ENCODE results near the gene SAMD11.

The SAMD11 gene

DNA sequence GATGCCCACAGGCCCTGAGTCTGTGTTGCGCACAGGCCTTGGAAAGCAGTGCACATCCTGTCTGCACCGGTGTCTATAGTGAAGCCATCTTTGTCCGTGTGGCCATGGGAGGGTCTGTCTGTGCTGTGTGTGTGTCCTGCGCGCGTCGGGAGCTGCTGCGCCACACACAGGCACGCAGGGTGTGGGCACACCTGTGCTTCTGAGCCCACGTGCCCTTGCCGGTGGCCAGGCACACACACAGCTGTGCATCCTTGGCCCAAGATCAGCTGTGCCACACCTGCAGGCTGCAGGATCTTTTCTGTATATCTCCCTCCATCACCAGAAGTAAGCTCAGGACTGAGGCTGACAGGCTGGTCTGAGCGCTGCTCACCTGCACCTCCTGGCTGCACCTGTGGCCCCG lies 3.2 kb upstream of the SAMD11 start:
- TF ChIP-seq POLR2A (IDR thresholded peaks at IDR 0.05; ENCODE audit: low read depth, low read length) (no peak), TAF1 (IDR thresholded peaks at IDR 0.05; ENCODE audit: borderline replicate concordance, low read depth, low read length) (no peak), POLR2AphosphoS5 (IDR thresholded peaks at IDR 0.05; ENCODE audit: low read depth, low read length) (no peak)
- DNase-seq (ENCODE audit: insufficient read length) (no peak), FAIRE-seq (no peak)

DNA sequence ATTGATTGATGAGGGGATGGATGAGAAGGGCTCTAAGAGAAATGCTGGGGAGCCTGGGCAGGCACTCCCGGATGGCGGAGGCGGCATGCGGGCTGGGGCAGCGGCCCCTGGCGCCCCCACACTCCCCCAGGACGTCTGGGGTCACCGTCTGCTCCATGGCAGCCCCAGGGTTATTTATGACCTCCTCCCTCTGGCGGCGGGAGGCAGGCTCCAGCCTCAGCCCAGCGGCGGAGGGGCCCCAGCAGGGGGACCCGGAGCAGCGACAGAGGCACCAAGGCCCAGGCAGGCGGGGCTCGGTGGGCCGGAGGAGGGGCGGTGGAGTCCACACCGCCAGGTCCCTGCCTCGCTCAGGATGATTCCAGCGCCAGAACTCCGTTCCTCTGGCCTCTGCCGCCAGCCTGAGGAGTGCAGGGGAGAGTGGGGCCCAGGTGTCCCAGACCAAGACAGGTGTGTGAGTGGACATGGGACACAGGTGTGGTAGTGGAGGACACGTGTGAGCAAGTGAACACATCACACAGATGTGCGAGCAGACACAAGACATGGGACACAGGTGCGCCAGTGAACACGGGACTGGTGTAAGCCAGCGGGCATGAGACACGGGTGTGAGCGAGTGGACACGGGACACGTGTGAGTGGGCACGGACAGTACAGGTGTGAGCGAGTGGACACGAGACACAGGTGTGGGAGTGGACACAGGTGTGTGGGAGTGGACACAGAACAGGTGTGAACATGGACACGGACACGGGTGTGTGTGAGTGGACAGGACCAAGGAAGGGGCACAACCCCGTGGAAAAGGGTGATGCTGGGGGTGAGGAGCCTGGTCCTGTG lies 2.5 kb upstream of the SAMD11 start:
- no peak for FAIRE-seq
- DNase-seq (ENCODE audit: insufficient read length), result no peak
- TF ChIP-seq POLR2A (IDR thresholded peaks at IDR 0.05; ENCODE audit: low read depth, low read length) (no peak), TAF1 (IDR thresholded peaks at IDR 0.05; ENCODE audit: borderline replicate concordance, low read depth, low read length) (no peak), POLR2AphosphoS5 (IDR thresholded peaks at IDR 0.05; ENCODE audit: low read depth, low read length) (no peak)

DNA sequence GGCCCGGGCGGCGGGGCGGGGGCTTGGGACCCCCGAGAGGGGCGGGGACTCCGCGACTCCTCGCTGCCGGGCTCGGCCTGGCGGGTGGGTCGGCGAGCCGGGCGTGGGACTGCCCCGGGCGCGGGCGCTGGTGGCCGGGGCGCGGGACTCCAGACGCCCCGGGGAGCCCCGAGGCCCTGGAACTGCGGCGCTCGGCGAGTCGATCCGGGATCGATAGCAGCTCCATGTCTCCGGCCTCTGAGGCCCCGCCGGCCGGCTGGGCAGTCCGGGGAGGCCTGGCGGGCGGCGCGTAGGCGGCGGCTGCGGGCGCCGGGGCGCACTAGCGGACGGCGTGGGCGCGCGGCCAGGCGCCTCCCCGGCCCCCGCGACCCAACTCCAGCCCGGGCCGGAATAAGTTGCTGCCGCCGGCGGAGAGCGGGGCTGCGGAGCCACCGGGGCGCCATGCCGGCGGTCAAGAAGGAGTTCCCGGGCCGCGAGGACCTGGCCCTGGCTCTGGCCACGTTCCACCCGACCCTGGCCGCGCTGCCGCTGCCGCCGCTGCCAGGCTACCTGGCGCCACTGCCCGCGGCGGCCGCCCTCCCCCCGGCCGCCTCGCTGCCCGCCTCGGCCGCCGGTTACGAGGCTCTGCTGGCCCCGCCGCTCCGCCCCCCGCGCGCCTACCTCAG lies 400 bp downstream of the SAMD11 start:
- no peak for FAIRE-seq
- no peak for DNase-seq (ENCODE audit: insufficient read length)
- TF ChIP-seq POLR2A (IDR thresholded peaks at IDR 0.05; ENCODE audit: low read depth, low read length) (no peak), TAF1 (IDR thresholded peaks at IDR 0.05; ENCODE audit: borderline replicate concordance, low read depth, low read length) (no peak), POLR2AphosphoS5 (IDR thresholded peaks at IDR 0.05; ENCODE audit: low read depth, low read length) (no peak)

- TF ChIP-seq POLR2AphosphoS5 (IDR thresholded peaks at IDR 0.05; ENCODE audit: low read depth, low read length), result no peak
- TF ChIP-seq POLR2A (IDR thresholded peaks at IDR 0.05; ENCODE audit: low read depth, low read length), result no peak
- TF ChIP-seq TAF1 (IDR thresholded peaks at IDR 0.05; ENCODE audit: borderline replicate concordance, low read depth, low read length), result no peak
- FAIRE-seq (no peak), DNase-seq (ENCODE audit: insufficient read length) (no peak)
These were observed 1.2 kb downstream of the SAMD11 start for GRCh38 chr1:924656-925560.

DNA sequence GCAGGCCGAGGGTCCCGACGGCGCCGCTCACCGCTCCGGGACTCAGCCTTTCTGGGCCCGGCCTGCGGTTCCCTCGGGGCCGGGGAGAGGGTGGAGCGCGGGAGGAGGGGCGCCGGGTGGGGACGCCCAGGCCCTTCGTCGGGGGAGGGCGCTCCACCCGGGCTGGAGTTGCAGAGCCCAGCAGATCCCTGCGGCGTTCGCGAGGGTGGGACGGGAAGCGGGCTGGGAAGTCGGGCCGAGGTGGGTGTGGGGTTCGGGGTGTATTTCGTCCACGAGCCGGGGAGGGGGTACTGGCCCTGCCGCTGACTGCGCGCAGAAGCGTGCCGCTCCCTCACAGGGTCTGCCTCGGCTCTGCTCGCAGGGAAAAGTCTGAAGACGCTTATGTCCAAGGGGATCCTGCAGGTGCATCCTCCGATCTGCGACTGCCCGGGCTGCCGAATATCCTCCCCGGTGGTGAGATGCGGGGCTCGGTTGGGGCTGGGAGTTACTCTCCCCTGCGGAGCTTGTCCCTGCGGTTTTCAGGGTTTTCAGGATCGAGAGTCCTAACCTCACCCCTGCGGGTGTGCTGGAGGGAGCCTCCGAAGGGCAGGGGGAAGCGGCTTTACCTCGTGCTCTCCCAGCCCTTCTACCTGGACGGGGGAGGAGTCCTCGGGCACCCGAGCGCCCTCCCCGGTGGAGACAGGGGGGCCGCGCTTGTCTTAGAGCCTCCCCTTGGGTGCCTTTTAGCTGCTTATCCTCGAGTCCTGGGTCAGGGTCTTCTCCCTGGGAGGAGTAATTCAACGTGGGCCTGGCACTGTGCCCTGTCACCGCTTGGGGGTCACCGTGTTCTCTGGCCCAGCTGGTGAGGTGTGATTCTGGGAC lies 2.1 kb downstream of the SAMD11 start:
- no peak for DNase-seq (ENCODE audit: insufficient read length)
- TF ChIP-seq POLR2A (IDR thresholded peaks at IDR 0.05; ENCODE audit: low read depth, low read length), result no peak
- TF ChIP-seq POLR2AphosphoS5 (IDR thresholded peaks at IDR 0.05; ENCODE audit: low read depth, low read length), result no peak
- no peak for TF ChIP-seq TAF1 (IDR thresholded peaks at IDR 0.05; ENCODE audit: borderline replicate concordance, low read depth, low read length)
- no peak for FAIRE-seq

GRCh38 chr1:927234-927633 lies 3.5 kb downstream of the SAMD11 start:
- TF ChIP-seq POLR2AphosphoS5 (IDR thresholded peaks at IDR 0.05; ENCODE audit: low read depth, low read length) (no peak), POLR2A (IDR thresholded peaks at IDR 0.05; ENCODE audit: low read depth, low read length) (no peak), TAF1 (IDR thresholded peaks at IDR 0.05; ENCODE audit: borderline replicate concordance, low read depth, low read length) (no peak)
- no peak for FAIRE-seq
- DNase-seq (ENCODE audit: insufficient read length), result no peak

DNA sequence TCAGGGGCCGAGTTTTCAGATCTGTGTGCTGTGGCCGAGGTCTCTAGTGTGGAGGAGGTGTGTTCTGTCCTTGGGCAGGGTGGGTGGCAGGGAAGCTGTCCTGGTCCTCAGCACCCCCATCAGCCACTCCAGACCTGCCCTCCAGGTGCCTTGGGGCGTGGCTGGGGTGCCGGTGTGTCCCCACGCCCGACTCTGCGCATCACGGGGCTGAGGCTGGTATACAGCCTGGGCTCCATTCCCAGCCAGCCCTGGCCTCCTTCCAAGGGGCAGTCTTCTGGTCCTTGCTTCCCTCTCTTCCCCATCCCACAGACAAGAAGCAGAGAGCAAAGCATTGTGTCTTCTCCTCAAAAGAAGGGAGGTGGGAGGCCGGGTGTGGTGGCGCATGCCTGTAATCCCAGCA lies 4.0 kb downstream of the SAMD11 start:
- FAIRE-seq (no peak), DNase-seq (ENCODE audit: insufficient read length) (no peak)
- TF ChIP-seq POLR2A (IDR thresholded peaks at IDR 0.05; ENCODE audit: low read depth, low read length) (no peak), POLR2AphosphoS5 (IDR thresholded peaks at IDR 0.05; ENCODE audit: low read depth, low read length) (no peak), TAF1 (IDR thresholded peaks at IDR 0.05; ENCODE audit: borderline replicate concordance, low read depth, low read length) (no peak)

DNA sequence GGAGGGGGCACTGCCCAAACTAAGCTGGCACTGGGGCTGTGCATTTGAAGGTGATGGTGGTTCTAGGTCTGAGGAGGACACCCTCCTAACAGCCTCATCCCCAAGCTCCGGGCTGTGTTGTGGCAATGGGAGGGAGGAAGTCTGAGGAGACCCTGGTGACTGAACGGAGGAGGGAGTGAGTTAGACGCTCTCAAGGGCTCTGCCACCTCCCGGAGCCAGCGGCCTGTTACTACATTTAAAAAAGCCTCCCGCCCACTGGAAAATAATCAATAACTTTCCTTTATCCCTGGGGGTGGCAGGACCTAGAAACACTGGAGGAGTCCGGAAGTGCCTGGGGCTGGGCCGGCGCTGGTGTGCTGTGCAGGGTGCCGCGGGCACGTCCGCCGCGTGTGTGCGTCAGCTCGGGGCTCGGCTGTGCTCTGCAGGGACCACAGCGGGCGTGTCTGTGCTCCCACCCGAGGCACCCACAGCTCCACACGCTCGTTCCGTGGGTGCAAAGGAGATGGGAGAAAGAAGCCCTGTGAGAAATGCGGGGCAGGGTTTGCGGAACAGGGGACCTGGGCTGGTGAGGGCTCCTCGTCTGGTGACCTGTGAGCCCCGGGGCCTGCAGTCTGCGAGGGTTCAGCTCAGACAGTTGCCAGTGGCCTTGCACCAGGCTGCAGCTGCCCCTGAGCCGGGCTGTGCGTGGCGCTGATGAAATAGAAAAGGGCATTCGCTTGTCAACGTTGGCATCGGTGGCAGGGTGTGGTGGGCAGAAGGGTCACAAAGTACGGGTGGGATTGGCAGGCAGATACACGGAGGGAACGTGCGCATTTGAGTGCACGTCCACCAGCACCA lies 5.3 kb downstream of the SAMD11 start:
- FAIRE-seq (no peak), DNase-seq (ENCODE audit: insufficient read length) (no peak)
- TF ChIP-seq TAF1 (IDR thresholded peaks at IDR 0.05; ENCODE audit: borderline replicate concordance, low read depth, low read length) (no peak), POLR2AphosphoS5 (IDR thresholded peaks at IDR 0.05; ENCODE audit: low read depth, low read length) (no peak), POLR2A (IDR thresholded peaks at IDR 0.05; ENCODE audit: low read depth, low read length) (no peak)

DNA sequence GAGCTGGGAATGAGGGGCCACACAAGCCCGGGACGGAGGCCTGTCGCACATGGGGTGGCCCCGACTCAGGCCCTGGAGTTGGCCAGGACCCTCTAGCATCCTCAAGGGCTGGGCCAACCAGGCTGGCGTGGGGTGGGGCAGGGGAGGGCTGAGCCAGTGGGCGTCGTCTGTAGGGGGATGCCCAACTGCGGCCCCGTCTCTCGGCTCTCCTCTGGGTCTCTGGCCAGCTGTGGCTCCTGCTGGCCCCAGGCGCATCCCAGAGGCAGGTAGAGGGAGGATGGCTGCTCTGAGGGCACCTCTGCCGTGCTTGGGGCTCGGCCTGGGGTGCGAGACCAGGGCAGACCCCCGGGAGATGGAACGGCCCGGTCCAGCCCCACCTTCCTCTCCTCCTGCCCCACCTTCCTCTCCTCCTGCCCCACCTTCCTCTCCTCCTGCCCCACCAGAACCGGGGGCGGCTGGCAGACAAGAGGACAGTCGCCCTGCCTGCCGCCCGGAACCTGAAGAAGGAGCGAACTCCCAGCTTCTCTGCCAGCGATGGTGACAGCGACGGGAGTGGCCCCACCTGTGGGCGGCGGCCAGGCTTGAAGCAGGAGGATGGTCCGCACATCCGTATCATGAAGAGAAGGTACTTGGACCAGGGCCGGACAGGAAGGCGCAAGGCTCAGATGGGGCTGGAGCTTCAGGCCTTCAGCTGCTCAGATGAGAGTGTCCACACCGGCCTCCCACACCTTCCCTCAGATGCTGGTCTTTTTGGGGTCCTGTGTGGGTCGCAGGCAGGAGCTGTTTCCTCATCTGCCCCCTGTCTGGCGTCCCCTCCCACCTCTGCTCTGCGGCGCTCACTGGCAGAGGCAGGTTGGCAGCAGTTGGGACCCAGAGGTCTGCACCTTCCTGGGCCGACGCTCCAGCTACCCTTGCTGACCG lies 6.2 kb downstream of the SAMD11 start:
- TF ChIP-seq POLR2A (IDR thresholded peaks at IDR 0.05; ENCODE audit: low read depth, low read length), result no peak
- TF ChIP-seq TAF1 (IDR thresholded peaks at IDR 0.05; ENCODE audit: borderline replicate concordance, low read depth, low read length), result no peak
- TF ChIP-seq POLR2AphosphoS5 (IDR thresholded peaks at IDR 0.05; ENCODE audit: low read depth, low read length), result no peak
- DNase-seq (ENCODE audit: insufficient read length) (no peak), FAIRE-seq (no peak)
